HG02763 (cell line): Measurements from ENCODE around the gene LAPTM5.
"Not testable (repeated sequence)": the region's sequence is repeated elsewhere in the genome, so short reads cannot be mapped to it uniquely, and the experiment has no call there.

ENCODE experiments used
- ATAC-seq: cut with Tn5 transposase; IDR thresholded peaks from one replicate; pipeline ENCODE4 v1.9.1; 2021; ENCODE audit warnings: mild to moderate bottlenecking, moderate library complexity; ENCODE audit not compliant: unreplicated experiment

LAPTM5 gene

GRCh38 chr1:30757352-30758120, at the start of gene LAPTM5:
TSS of gene LAPTM5 (minus strand) at chr1:30757774. CDS start at chr1:30757745, 29 bp downstream.
- no peak for ATAC-seq

GRCh38 chr1:30806381-30807317, 49.1 kb upstream of the LAPTM5 start:
- no peak for ATAC-seq

GRCh38 chr1:30805304-30806003, 47.9 kb upstream of the LAPTM5 start:
- ATAC-seq = no peak

GRCh38 chr1:30804822-30805221, 47.2 kb upstream of the LAPTM5 start:
- no peak for ATAC-seq

- ATAC-seq = no peak
Measured at GRCh38 chr1:30804352-30804751, 46.8 kb upstream of the LAPTM5 start.

- ATAC-seq = no peak
Measured at GRCh38 chr1:30803562-30803961, 46.0 kb upstream of the LAPTM5 start.

- ATAC-seq = no peak
Measured at GRCh38 chr1:30801771-30802198, 44.2 kb upstream of the LAPTM5 start.

- no peak for ATAC-seq
Measured at GRCh38 chr1:30799233-30799511, 41.6 kb upstream of the LAPTM5 start.

- ATAC-seq = no peak
Measured at GRCh38 chr1:30798389-30799232, 41.0 kb upstream of the LAPTM5 start.

GRCh38 chr1:30795026-30795425, 37.5 kb upstream of the LAPTM5 start:
- no peak for ATAC-seq

GRCh38 chr1:30794260-30794659, 36.7 kb upstream of the LAPTM5 start:
- no peak for ATAC-seq

GRCh38 chr1:30793209-30793608, 35.6 kb upstream of the LAPTM5 start:
- ATAC-seq = no peak

- no peak for ATAC-seq
Measured at GRCh38 chr1:30791868-30792267, 34.3 kb upstream of the LAPTM5 start.

- no peak for ATAC-seq
Measured at GRCh38 chr1:30790850-30791778, 33.5 kb upstream of the LAPTM5 start.

- not testable (repeated sequence) for ATAC-seq
Measured at GRCh38 chr1:30790256-30790525, 32.6 kb upstream of the LAPTM5 start.

GRCh38 chr1:30789388-30790255, 32.0 kb upstream of the LAPTM5 start:
- ATAC-seq = no peak

GRCh38 chr1:30788580-30789387, 31.2 kb upstream of the LAPTM5 start:
- no peak for ATAC-seq
